Measurements from ENCODE around the gene RAI1. TPM values are rescaled to one million over a fixed set of nuclear protein-coding genes. Genes with fewer than 3 reads are reported as not detected.

Gene RAI1
- polyA plus RNA-seq, 1 donor: 17.8 TPM

DNA sequence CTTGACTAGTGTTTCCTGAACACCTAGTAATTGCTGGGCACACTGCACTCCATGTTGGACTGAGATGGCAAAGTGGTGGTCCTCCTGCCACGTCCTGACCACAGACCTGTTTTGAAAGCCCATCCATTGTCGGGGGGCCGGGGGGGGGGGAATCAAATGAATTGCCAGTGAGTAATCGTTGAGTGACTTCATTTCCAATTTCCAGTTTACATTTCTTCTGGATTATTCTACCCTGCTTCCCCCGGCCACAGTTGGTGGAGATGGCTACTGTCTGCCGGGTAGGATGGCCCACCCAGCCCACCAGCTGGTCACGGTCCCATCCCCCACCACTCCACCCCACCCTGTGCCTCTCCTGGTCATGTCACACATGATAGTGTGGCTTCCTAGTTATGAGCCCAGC is 18.2 kb downstream of the RAI1 start:
- DNase-seq (ENCODE audit: low read depth): no peak

DNA sequence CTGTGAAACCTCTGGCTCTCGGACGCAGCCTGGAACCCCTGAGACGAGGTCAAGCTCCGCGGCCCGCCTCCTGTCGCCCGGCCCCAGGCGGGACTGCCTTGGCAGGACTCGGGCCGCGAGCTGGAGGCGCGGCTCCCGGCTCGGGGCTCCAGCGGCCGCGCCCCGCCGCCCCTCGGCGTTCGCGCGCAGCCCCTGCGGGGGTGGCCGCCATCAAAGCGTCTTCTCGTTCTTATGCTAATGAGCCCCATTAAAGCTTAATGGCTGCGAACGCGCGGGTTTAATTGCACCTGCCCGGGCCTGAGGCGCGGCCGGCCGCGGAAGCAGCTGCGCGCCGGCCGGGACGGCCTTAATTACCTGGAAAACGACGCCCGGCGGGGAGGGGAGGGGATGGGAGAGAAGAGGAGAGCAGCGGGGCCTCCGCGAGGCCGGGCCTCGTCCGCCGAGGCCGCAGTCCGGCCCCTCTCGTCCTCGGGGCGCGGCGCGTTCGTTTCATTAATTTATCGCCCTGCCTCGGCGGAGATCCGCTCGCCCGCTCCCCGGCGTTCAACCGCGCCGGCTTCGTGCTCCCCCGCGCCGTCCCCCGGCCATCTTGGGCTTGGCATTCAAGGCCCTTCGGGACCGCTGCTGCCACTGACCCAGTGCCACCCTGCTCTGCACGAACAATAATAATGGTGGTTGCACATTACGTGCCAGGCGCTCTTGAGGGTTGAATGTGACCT is 19.2 kb downstream of the RAI1 start:
- no peak for DNase-seq (ENCODE audit: low read depth)

GRCh38 chr17:17701112-17701511 is 19.9 kb downstream of the RAI1 start:
- DNase-seq (ENCODE audit: low read depth): no peak

GRCh38 chr17:17701658-17702057 is 20.4 kb downstream of the RAI1 start:
- DNase-seq (ENCODE audit: low read depth): no peak

DNA sequence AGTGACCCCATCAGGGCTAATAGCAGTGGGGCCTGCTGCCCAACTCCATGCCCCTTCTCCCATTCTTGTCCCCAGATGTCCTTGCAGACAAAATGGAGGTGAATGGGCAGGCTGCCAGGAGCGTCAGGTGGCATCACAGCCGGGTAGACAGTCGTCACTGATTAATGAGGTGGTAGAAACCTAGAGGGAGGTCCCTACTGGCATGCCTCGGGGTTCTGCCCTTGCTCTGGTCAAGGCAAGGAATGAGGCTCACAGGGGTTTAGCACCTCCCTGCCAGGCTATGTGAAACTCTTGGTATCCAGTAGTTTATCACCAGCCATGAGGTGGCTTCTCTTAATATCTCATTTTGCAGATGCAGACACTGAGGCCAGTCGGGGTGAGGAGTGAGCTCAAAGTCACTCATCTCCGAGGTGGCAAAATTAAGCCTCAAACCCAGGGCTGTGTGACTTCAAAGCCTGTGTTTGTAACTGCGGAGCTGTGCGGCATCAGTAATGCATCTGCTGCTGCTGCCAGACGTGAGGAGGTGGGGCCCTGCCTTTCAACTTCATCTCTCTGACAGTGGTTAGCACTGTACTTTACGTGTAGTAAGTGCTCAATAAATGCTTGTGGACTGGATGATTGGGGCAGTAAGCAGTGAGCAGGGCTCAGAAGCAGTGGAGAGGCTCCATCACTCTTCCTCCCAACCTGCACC is 21.3 kb downstream of the RAI1 start:
- DNase-seq (ENCODE audit: low read depth): no peak

DNA sequence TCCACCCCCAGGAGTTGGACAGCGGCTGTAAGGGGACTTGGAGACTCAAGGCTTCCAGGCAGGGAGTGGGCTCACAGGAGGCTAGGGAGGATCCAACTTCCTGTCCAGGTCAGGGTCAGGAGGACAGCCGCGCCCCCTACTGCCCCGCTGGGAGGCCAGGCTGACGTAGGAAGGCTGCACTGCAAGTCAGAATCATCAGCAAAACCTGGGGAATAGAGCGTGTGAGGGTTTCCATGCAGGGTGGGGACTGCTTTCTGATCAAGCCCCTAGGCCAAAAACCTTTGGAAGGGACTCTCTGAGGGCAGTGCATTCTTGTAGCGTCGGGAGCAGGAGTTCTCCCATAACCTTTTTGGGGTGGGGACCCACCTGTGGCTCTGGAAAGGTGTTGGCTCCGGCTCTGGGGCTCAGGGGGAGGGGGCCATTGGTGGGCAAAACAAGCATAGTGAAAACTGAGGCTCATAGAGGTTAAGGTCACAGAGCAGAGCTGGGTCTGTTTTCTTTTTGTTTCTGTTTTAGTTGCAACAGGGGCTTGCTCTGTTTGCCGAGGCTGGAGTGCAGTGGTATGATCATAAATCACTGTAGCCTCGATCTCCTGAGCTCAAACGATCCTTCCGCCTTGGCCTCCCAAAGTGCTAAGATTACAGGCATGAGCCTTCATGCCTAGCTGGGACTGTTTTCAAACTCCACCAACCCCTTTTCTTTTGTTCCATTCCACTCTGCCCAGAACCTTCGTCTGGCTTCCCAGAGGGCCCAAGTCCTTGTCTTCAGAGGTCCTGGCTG is 22.1 kb downstream of the RAI1 start:
- no peak for DNase-seq (ENCODE audit: low read depth)

GRCh38 chr17:17704931-17705330 is 23.7 kb downstream of the RAI1 start:
- DNase-seq (ENCODE audit: low read depth): no peak

GRCh38 chr17:17706140-17707060 is 25.1 kb downstream of the RAI1 start:
- DNase-seq (ENCODE audit: low read depth): no peak

- DNase-seq (ENCODE audit: low read depth): no peak
These were observed 27.0 kb downstream of the RAI1 start for GRCh38 chr17:17708295-17708694.

- no peak for DNase-seq (ENCODE audit: low read depth)
These were observed 27.6 kb downstream of the RAI1 start for GRCh38 chr17:17708816-17709215.

- no peak for DNase-seq (ENCODE audit: low read depth)
These were observed 28.6 kb downstream of the RAI1 start for GRCh38 chr17:17709815-17710321.

GRCh38 chr17:17710355-17710727 is 29.1 kb downstream of the RAI1 start:
- DNase-seq (ENCODE audit: low read depth): no peak

DNA sequence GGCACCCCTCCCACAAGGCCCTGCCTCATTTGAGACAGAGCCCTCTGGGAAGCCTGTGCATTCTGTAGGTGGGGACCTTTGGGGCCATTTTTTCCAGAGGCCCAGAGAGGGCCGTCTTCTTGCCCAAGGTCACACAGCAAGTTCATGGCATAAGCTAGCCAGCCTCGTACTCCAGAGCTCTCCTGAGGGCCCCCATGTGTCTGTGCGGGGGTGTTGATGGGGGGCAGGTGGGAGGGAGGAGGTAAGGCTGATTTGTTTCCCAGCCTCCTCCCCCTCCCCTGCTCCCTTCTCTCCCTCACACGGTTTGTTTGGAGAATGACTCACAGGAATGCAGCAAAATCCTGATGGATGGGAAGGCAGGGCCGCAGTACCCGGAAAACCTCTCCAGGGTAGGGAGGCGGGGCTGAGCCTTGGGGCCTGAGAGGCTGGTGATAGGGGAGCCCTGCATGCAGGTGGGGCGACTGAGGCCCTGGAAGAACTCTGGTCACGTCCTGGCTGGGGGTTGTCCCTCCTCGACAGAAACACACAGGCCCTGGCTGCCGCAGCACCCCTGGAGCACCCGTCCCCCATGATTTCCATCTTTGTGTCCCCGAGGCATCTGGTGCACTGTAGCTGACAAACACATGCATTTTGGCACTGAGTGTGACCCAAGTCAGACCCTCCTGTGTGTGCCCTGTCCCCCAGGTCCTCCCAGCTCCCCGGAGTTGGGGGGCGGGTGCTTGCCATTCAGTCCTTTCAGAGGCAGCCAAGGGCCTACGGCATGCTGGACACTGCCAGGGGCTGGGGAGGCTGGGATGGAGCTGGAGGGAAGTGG is 29.7 kb downstream of the RAI1 start:
- DNase-seq (ENCODE audit: low read depth): no peak

- DNase-seq (ENCODE audit: low read depth): no peak
These were observed 30.4 kb downstream of the RAI1 start for GRCh38 chr17:17711641-17712162.

DNA sequence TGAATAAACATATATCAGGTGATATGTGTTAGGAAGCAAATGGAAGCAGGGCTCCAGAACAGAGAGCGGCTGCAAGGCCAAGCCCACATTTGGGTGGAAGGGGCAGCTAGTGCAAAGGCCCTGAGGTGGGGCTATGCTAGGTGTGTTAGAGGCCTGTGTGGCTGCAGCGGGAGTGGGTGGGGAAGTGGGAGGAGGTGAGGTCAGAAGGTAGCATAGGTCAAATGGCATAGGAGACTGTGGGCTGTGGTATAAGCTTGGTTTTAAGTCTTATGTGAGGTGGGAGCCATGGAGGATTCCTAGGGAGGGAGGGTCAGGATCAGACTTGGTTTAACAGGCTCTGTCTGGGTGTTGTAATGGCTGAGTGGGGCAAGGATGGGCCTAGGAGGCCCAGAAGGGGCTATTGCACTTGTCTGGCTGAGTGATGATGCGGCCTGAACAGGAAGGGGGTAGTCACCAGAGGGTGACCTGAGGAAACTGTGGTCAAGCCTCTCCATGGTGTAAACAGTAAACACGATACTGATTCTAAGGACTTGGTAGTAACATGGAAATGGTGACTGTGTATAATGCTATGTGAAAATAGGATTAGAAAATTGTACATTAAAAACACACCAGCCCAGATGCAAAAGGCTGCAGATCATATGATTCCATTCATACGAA is 31.1 kb downstream of the RAI1 start:
- no peak for DNase-seq (ENCODE audit: low read depth)

DNA sequence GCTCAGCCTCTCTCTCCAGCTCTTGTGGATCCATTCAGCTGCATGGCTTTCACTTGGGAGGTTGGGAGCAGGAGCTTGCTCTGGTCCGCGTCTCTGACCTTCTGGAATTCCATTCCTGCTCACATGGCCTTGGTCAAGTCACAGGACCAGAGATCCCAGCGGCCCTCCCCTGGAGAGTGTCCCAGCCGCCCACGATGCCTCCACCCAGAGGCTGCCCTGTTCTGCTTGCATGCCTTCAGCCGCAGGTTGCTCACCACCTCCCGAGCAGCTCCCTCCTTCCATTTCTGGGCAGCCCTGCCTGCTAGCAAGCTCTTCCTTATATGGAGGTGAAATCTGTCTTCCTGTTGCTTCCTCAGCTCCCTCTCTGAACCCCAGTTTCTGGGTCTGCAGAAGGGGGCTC is 32.6 kb downstream of the RAI1 start:
- DNase-seq (ENCODE audit: low read depth): no peak

- DNase-seq (ENCODE audit: low read depth): no peak
These were observed 33.1 kb downstream of the RAI1 start for GRCh38 chr17:17714261-17714866.

- DNase-seq (ENCODE audit: low read depth): no peak
These were observed 33.6 kb downstream of the RAI1 start for GRCh38 chr17:17714879-17715278.

GRCh38 chr17:17716837-17717523 is 35.7 kb downstream of the RAI1 start:
- no peak for DNase-seq (ENCODE audit: low read depth)
